Body of pancreas (tissue), 4 donors: ENCODE data around the gene PPP6R1. TPM values are rescaled to one million over a fixed set of nuclear protein-coding genes. Genes with fewer than 3 reads are reported as not detected.

Source experiments
- ATAC-seq: fragments of 150-250 bp; one replicate; pipeline ENCODE4 v1.9.1; 2016
- DNase-seq, 4 donors: peaks; one replicate each; pipeline ENCODE4 v3.0.0-alpha.2; 2019
- H3K27ac ChIP-seq, 4 donors: fragments of 200-600 bp; sonication (generic); 1 replicate in 3 of 4; 2 replicates in 1 of 4; pipeline versions ENCODE4 v1.5.1 to v1.6.1; 2016 to 2019; ENCODE audit warnings: mild to moderate bottlenecking in 1 of 4, mixed read lengths in 1 of 4, moderate library complexity in 1 of 4
- H3K27me3 ChIP-seq, 2 donors: fragments of 200-600 bp; sonication (generic); one replicate each; pipeline ENCODE4 v1.6.0; 2016; ENCODE audit warnings: mild to moderate bottlenecking in 1 of 2
- H3K36me3 ChIP-seq, 2 donors: fragments of 200-600 bp; sonication (generic); replicated peaks in 1 of 2; 2 replicates each; pipeline ENCODE4 v1.5.1; 2016; ENCODE audit warnings: low read depth in 2 of 2; ENCODE audit not compliant: insufficient read depth in 1 of 2
- H3K4me1 ChIP-seq: fragments of 200-600 bp; sonication (generic); one replicate; pipeline ENCODE4 v1.6.0; 2016
- H3K4me3 ChIP-seq, 2 donors: fragments of 200-600 bp; sonication (generic); 1 replicate in 1 of 2; 2 replicates in 1 of 2; pipeline ENCODE4 v1.5.1; 2016 to 2019
- H3K9me3 ChIP-seq, 3 donors: fragments of 200-600 bp; sonication (generic); 1 replicate in 2 of 3; 2 replicates in 1 of 3; pipeline ENCODE4 v1.5.1; 2016
- CTCF ChIP-seq, 7 experiments: fragments of 450-650 bp in 4 of 7; fragments of 200-600 bp in 3 of 7; sonication (generic) in 3 of 7; IDR thresholded peaks; one replicate each; pipeline ENCODE4 v1.5.1; 2016 to 2019; ENCODE audit warnings: antibody characterized with exemption in 7 of 7
- POLR2A ChIP-seq, 3 donors: fragments of 450-650 bp; IDR thresholded peaks; one replicate each; pipeline ENCODE4 v1.6.1; 2016; ENCODE audit warnings: antibody characterized with exemption in 3 of 3, mild to moderate bottlenecking in 2 of 3
- WGBS, 2 donors: methylation state at CpG; one replicate each; pipeline ENCODE4 v1.1.5; 2017; 5-methylcytosine and 5-hydroxymethylcytosine counted together
- intact Hi-C: fragments of 100-400 bp; cut with DNase I; formaldehyde crosslinking; loops from one replicate; pipeline ENCODE4 v1.15.1; 2023
- total RNA-seq, 2 donors: library from RNA; depleted of rRNA; stranded (reverse); fragments of >200 nt; gene quantifications; one replicate each; pipeline ENCODE4 v1.1.0, GENCODE V29; 2016

Gene PPP6R1
- total RNA-seq, 2 donors from 2014 or later: 19.2 to 20.8 TPM

- DNase-seq: no peak
- intact Hi-C loops: no loop called here
- peaks cover 4 to 33% of the 10 kb centered on the region in 2 donors for H3K36me3 ChIP-seq
Measured at GRCh38 chr19:55232286-55232602, 26.6 kb downstream of the PPP6R1 start.

GRCh38 chr19:55231391-55232285, 27.2 kb downstream of the PPP6R1 start:
- no peak for ATAC-seq
- Histone ChIP-seq H3K36me3 (peaks cover 4 to 30% of the 10 kb centered on the region in 2 donors), H3K9me3 (no peaks in the 10 kb centered on the region), H3K27ac (no peak overlapping the region), H3K27me3 (no peaks in the 10 kb centered on the region), H3K4me3 (no peak overlapping the region), H3K4me1 (no peaks in the 10 kb centered on the region)
- no peak for DNase-seq
- TF ChIP-seq POLR2A (IDR thresholded peaks at IDR 0.05) (no peak), CTCF (IDR thresholded peaks at IDR 0.05) (no peak)
- 88 to 93% methylated on average over 9 to 29 of the region's 30 CpGs for WGBS, 2 donors
- intact Hi-C loops: no loop called here

More at GRCh38 chr19:55232286-55232602, 26.6 kb downstream of the PPP6R1 start:
- Histone ChIP-seq H3K4me1 (no peaks in the 10 kb centered on the region), H3K9me3 (no peaks in the 10 kb centered on the region), H3K27ac (no peak overlapping the region), H3K27me3 (no peaks in the 10 kb centered on the region), H3K4me3 (no peak overlapping the region)
- WGBS, 2 donors: 64 to 87% methylated on average over 2 to 12 of the region's 12 CpGs
- no peak for ATAC-seq
- TF ChIP-seq POLR2A (IDR thresholded peaks at IDR 0.05): no peak
- no peak for TF ChIP-seq CTCF (IDR thresholded peaks at IDR 0.05)

GRCh38 chr19:55230780-55231179, 28.0 kb downstream of the PPP6R1 start:
- H3K36me3 ChIP-seq: peaks cover 0 to 21% of the 10 kb centered on the region in 2 donors

GRCh38 chr19:55230329-55230728, 28.5 kb downstream of the PPP6R1 start:
- H3K9me3 ChIP-seq: no peaks in the 10 kb centered on the region
- DNase-seq: no peak
- no peaks in the 10 kb centered on the region for H3K4me1 ChIP-seq
- H3K36me3 ChIP-seq: peaks cover 0 to 21% of the 10 kb centered on the region in 2 donors
- intact Hi-C loops: no loop called here
- ATAC-seq: no peak
- H3K27me3 ChIP-seq: no peaks in the 10 kb centered on the region
- no peak overlapping the region for H3K4me3 ChIP-seq
- no peak overlapping the region for H3K27ac ChIP-seq
- TF ChIP-seq CTCF (IDR thresholded peaks at IDR 0.05) (no peak), POLR2A (IDR thresholded peaks at IDR 0.05) (no peak)
- 84 to 86% methylated on average over 12 to 13 of the region's 13 CpGs for WGBS, 2 donors

More at GRCh38 chr19:55230780-55231179, 28.0 kb downstream of the PPP6R1 start:
- no peak overlapping the region for H3K27ac ChIP-seq
- H3K27me3 ChIP-seq: no peaks in the 10 kb centered on the region
- 88% methylated on average over 13 of the region's 13 CpGs; no CpG with 5 or more reads in 1 of the 2 donors for WGBS, 2 donors
- TF ChIP-seq POLR2A (IDR thresholded peaks at IDR 0.05): no peak
- TF ChIP-seq CTCF (IDR thresholded peaks at IDR 0.05): no peak
- intact Hi-C loops: no loop called here
- no peaks in the 10 kb centered on the region for H3K4me1 ChIP-seq
- no peaks in the 10 kb centered on the region for H3K9me3 ChIP-seq
- DNase-seq (no peak), ATAC-seq (no peak)
- no peak overlapping the region for H3K4me3 ChIP-seq
